NCI-H2081 (cell line): Measurements from ENCODE around the gene IRX2.

Source experiments
- DNase-seq, 2 experiments: peaks; one replicate each; lab custom pipeline; 2025; lab: John Stamatoyannopoulos, UW

The IRX2 gene

GRCh38 chr5:2718115-2718514 lies 33.4 kb downstream of the IRX2 start:
- DNase-seq = no peak

GRCh38 chr5:2715856-2716255 lies 35.6 kb downstream of the IRX2 start:
- no peak for DNase-seq

GRCh38 chr5:2714805-2715204 lies 36.7 kb downstream of the IRX2 start:
- DNase-seq = no peak

DNA sequence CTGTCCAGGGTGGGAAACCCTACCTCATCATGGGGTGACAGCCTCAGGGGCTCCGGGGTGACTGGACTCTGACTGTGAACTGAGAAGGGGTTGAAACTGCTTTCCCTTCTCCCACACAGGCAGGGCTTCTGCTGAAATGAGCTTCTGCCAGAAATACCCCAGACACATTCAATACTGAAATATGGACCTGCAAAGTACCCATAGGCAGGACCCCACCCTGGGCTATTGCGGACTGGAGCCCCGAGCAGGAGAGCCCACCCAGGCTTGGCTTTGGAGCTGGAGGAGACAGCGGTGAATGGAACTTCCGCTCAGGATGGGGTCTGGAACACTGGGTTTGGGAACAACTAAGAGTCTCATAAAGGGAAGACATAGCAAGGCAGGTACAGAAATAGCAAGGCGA lies 37.5 kb downstream of the IRX2 start:
- no peak for DNase-seq

GRCh38 chr5:2711446-2712425 lies 39.7 kb downstream of the IRX2 start:
- no peak for DNase-seq

DNA sequence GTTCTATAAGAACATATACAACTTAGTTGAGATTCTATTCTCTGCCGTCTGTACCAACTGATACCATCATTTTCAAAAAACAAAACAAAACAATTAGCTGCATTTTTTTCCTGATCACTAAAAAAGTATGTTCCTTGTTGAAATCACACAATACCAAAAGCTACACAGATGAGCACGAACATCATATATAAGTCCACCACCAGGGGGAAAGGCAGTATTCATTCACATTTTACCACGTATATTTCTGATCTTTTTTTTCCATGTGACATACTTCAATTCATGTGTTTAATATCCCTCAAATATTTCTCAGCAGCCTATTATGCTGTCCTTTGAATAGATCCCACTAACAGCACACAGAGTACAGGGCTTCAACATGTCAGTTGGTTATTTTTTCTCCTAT lies 40.6 kb downstream of the IRX2 start:
- DNase-seq = no peak

GRCh38 chr5:2709976-2710689 lies 41.3 kb downstream of the IRX2 start:
- no peak for DNase-seq

DNA sequence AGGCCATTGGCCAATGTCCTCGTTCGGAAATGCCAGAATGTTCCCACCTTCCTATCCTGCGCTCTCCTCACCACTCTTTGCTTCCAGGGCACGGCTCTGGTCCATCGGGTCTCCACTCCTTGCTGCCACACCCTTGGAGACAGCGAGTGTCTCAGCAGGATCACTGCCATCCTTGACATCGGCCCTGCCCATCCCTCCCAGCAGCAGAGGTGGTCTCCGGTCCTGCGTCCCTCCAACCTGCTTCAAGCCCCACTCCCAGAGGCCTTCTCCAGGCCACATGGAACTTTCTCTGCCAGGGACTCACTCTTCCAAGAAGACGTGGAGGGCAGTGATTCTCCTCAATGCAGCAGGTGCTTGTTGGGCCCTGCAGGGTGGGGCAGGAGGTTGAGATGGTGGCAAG lies 42.7 kb downstream of the IRX2 start:
- no peak for DNase-seq

DNA sequence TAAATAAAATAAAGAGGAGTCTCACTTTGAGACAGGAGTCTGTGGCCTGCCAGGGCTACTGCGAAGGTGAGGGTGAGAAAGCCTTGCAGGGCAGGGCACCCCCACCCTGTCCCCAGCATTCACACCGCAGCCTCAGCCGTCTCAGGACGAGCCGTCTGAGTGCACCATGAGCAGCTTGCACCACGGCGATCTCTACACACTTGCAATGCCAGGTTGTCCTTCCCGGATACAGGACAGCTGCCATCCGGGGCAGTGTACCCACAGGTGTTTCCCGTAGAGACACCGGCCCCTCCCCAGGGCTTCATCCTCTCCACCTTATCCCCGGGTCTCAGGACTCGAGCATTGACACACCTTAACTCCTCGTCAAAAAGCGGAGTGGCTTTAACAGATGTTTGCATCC lies 43.3 kb downstream of the IRX2 start:
- DNase-seq = no peak

DNA sequence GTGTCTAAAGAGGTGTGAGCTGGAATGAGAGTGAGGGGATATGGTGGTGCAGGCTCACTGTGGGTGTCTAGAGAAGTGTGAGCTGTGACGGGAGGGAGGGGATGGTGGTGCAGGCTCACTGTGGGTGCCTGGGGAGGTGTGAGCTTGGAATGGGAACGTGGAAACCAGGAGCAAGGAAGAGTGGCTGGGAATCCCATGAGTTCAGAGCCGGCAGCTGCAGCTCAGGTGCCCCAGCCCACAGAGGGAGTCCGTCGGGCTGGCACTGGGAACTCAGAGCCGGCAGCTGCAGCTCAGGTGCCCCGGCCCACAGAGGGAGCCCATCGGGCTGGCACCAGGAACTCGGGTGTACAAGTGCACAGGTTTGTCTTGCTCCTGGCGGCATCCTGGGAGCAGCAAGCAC lies 45.6 kb downstream of the IRX2 start:
- no peak for DNase-seq

GRCh38 chr5:2704806-2705645 lies 46.5 kb downstream of the IRX2 start:
- DNase-seq = no peak

GRCh38 chr5:2704111-2704510 lies 47.4 kb downstream of the IRX2 start:
- DNase-seq = no peak

GRCh38 chr5:2703615-2704014 lies 47.9 kb downstream of the IRX2 start:
- DNase-seq = no peak

DNA sequence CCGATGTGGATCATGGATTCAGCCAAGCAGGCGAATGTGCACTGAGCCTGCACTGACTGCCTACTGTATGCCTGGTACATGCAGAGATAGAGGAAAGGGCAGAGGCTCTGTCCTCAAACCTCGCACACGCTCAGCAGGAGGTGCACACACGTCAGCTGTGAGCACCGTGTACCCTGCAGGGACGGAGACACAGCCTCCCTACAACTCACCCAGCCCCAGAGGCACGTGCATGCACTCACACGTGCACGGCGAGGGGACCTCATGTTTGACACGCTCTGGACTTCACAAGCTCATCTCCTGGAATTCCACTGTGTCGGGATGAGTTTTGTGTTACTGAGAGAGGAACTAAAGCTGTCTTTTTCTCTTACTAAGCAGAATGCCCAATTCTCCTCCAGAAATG lies 48.4 kb downstream of the IRX2 start:
- DNase-seq = no peak

DNA sequence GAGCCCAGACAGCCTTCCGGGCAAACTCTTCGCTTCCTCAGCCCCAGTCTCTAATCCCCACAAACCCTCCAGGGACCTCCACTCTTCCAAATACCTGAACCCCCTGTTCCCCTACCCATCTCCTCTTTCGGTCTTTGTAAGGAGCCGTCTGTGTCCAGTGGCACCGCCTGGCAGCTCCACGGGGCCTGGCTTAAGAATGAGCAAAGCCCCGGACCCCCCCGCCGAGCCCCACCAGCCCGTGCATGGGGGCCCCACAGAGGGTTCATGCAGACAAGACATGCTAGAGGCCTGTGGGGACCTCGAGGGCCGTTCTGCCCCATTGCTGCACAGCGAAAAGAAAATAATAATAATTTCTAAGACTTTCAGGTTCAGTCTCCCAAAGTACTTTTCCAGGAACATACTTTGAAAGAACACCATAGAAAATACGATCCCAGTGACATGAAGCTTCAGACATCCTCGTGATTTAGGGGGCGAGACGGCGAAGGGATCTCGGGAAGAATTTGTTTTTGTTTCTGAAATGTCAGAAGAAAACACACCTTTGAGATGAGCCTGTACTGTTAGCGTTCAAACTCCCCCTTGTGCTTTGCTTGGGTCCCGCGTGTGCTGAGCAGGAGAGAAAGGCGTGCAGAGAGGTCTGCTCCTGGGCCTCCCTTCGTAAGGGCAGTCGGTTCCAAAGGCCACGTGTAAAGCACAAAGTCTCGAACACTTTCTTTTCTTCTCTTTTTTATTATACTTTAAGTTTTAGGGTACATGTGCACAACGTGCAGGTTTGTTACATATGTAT lies 49.2 kb downstream of the IRX2 start:
- DNase-seq = no peak

- DNase-seq = no peak
These were observed 49.9 kb downstream of the IRX2 start for GRCh38 chr5:2701592-2701991.

GRCh38 chr5:2700876-2701275 lies 50.6 kb downstream of the IRX2 start:
- DNase-seq = no peak

DNA sequence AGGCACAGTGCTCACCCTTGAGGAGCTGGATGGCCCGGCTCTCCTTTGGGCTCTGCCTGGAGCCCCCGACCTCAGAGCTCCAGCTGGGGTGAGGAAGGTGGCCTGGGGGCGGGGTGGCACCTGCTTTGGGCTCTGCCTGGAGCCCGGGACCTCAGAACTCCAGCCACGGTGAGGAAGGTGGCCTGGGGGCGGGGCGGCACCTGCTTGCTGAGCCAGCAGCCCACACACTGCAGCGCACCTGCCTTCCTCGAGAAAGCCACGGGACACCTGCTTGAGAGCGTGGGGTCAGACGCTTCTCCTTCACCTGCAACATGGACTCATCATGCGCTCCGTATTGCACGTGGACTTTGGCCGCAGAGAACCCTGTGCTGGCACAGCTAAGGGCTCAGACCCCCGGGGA lies 51.8 kb downstream of the IRX2 start:
- no peak for DNase-seq

DNA sequence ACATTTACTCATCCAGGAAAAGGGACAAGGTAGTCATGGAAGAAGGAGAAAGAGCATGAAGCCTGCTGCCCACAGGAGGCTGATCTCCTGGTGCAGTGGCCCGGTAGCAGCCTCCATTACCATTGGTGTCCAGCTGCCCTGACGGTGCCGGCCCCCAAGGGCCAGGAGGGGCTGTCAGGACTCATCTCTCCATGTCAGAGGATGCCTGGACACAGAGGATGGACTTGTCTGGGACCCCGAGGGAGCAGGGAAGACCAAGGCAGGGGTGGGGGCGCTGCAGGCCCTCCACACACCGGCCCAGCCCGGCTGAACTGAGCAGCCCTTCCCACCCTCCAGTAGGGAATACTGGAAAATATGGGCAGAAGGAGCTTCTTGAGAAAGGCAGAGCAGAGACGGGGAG lies 52.2 kb downstream of the IRX2 start:
- DNase-seq = no peak

GRCh38 chr5:2698581-2698980 lies 52.9 kb downstream of the IRX2 start:
- no peak for DNase-seq

- no peak for DNase-seq
These were observed 53.9 kb downstream of the IRX2 start for GRCh38 chr5:2697446-2698200.
